ENCODE results near the gene ZFP36L2.

The ZFP36L2 gene

GRCh38 chr2:43176449-43176848 lies 50.0 kb downstream of the ZFP36L2 start:
- Histone ChIP-seq H4K8ac (ENCODE audit: low read depth, low read length) (no peak overlapping the region), H3K4ac (ENCODE audit: low read length) (no peak overlapping the region), H2BK5ac (ENCODE audit: low read length) (no peak overlapping the region), H3K4me2 (ENCODE audit: insufficient read depth, low read length, poor library complexity, severe bottlenecking) (no peak overlapping the region), H3K79me1 (ENCODE audit: low read depth, low read length) (no peaks in the 10 kb centered on the region), H3K4me3 (ENCODE audit: low read length in 2 of 2) (no peak overlapping the region), H3K23ac (ENCODE audit: low read depth, low read length, poor library complexity) (no peak overlapping the region), H3K27ac (replicated peaks; ENCODE audit: low read length) (no peak overlapping the region), H3K36me3 (replicated peaks in 1 of 2; ENCODE audit: control insufficient read depth in 2 of 2, insufficient read depth in 2 of 2, low read length in 2 of 2) (no peaks in the 10 kb centered on the region), H3K14ac (ENCODE audit: low read length) (no peak overlapping the region), H2AK5ac (ENCODE audit: low read depth, low read length) (no peak overlapping the region), H3K4me1 (ENCODE audit: control insufficient read depth in 2 of 2, insufficient read depth in 1 of 2, low read depth in 1 of 2, low read length in 2 of 2) (peaks cover 15 to 30% of the 10 kb centered on the region in 2 donors), H3K9ac (ENCODE audit: low read depth, low read length, poor library complexity) (no peak overlapping the region), H2BK12ac (ENCODE audit: low read length) (no peak overlapping the region), H2BK15ac (ENCODE audit: low read length) (no peak overlapping the region), H2AFZ (ENCODE audit: low read length) (no peak overlapping the region), H4K91ac (ENCODE audit: low read depth, low read length, poor library complexity) (no peak overlapping the region), H3K27me3 (ENCODE audit: control insufficient read depth in 3 of 3, insufficient read depth in 3 of 3, low read depth in 1 of 3, low read length in 3 of 3) (no peaks in the 10 kb centered on the region), H3K18ac (ENCODE audit: low read length) (no peak overlapping the region), H3K9me3 (replicated peaks in 1 of 2; ENCODE audit: control insufficient read depth in 2 of 2, insufficient read depth in 1 of 2, low read depth in 1 of 2, low read length in 2 of 2) (peaks cover 0 to 15% of the 10 kb centered on the region in 2 donors), H2BK120ac (ENCODE audit: low read depth, low read length) (no peak overlapping the region)
- DNase-seq (ENCODE audit: low spot score): no peak
- WGBS, 2 donors (ENCODE audit: extremely low coverage in 2 of 2, insufficient read length in 2 of 2, insufficient replicate concordance in 1 of 2): no CpG with 5 or more reads among the region's 1 CpG

- peaks cover 15 to 30% of the 10 kb centered on the region in 2 donors for H3K4me1 ChIP-seq (ENCODE audit: control insufficient read depth in 2 of 2, insufficient read depth in 1 of 2, low read depth in 1 of 2, low read length in 2 of 2)
- no peak overlapping the region for H4K91ac ChIP-seq (ENCODE audit: low read depth, low read length, poor library complexity)
- no peak overlapping the region for H2BK12ac ChIP-seq (ENCODE audit: low read length)
- H3K4me2 ChIP-seq (ENCODE audit: insufficient read depth, low read length, poor library complexity, severe bottlenecking): no peak overlapping the region
- no peak overlapping the region for H2BK5ac ChIP-seq (ENCODE audit: low read length)
- no peak overlapping the region for H3K4me3 ChIP-seq (ENCODE audit: low read length in 2 of 2)
- H3K14ac ChIP-seq (ENCODE audit: low read length): no peak overlapping the region
- no peak overlapping the region for H3K18ac ChIP-seq (ENCODE audit: low read length)
- no peaks in the 10 kb centered on the region for H3K27me3 ChIP-seq (ENCODE audit: control insufficient read depth in 3 of 3, insufficient read depth in 3 of 3, low read depth in 1 of 3, low read length in 3 of 3)
- no peak overlapping the region for H2BK15ac ChIP-seq (ENCODE audit: low read length)
- H3K79me1 ChIP-seq (ENCODE audit: low read depth, low read length): peaks cover under 1% of the 10 kb centered on the region
- H2BK120ac ChIP-seq (ENCODE audit: low read depth, low read length): no peak overlapping the region
- no peak overlapping the region for H2AK5ac ChIP-seq (ENCODE audit: low read depth, low read length)
- no peak overlapping the region for H3K4ac ChIP-seq (ENCODE audit: low read length)
- DNase-seq (ENCODE audit: low spot score): no peak
- no peak overlapping the region for H3K27ac ChIP-seq (replicated peaks; ENCODE audit: low read length)
- H2AFZ ChIP-seq (ENCODE audit: low read length): no peak overlapping the region
- H3K36me3 ChIP-seq (replicated peaks in 1 of 2; ENCODE audit: control insufficient read depth in 2 of 2, insufficient read depth in 2 of 2, low read length in 2 of 2): no peaks in the 10 kb centered on the region
- H3K9me3 ChIP-seq (replicated peaks in 1 of 2; ENCODE audit: control insufficient read depth in 2 of 2, insufficient read depth in 1 of 2, low read depth in 1 of 2, low read length in 2 of 2): peaks cover 0 to 15% of the 10 kb centered on the region in 2 donors
- no CpG with 5 or more reads among the region's 9 CpGs for WGBS, 2 donors (ENCODE audit: extremely low coverage in 2 of 2, insufficient read length in 2 of 2, insufficient replicate concordance in 1 of 2)
- H4K8ac ChIP-seq (ENCODE audit: low read depth, low read length): no peak overlapping the region
- H3K23ac ChIP-seq (ENCODE audit: low read depth, low read length, poor library complexity): no peak overlapping the region
- no peak overlapping the region for H3K9ac ChIP-seq (ENCODE audit: low read depth, low read length, poor library complexity)
Observed at GRCh38 chr2:43175876-43176275, 50.5 kb downstream of the ZFP36L2 start.

- Histone ChIP-seq H3K23ac (ENCODE audit: low read depth, low read length, poor library complexity) (no peak overlapping the region), H3K4ac (ENCODE audit: low read length) (no peak overlapping the region), H2AK5ac (ENCODE audit: low read depth, low read length) (no peak overlapping the region), H2AFZ (ENCODE audit: low read length) (peak overlapping the region; percentile 79), H3K4me2 (ENCODE audit: insufficient read depth, low read length, poor library complexity, severe bottlenecking) (no peak overlapping the region), H3K27me3 (ENCODE audit: control insufficient read depth in 3 of 3, insufficient read depth in 3 of 3, low read depth in 1 of 3, low read length in 3 of 3) (no peaks in the 10 kb centered on the region), H3K18ac (ENCODE audit: low read length) (no peak overlapping the region), H3K27ac (replicated peaks; ENCODE audit: low read length) (no peak overlapping the region), H3K4me3 (ENCODE audit: low read length in 2 of 2) (no peak overlapping the region), H2BK5ac (ENCODE audit: low read length) (no peak overlapping the region), H2BK15ac (ENCODE audit: low read length) (no peak overlapping the region), H4K8ac (ENCODE audit: low read depth, low read length) (no peak overlapping the region), H2BK120ac (ENCODE audit: low read depth, low read length) (no peak overlapping the region), H4K91ac (ENCODE audit: low read depth, low read length, poor library complexity) (no peak overlapping the region), H3K9me3 (replicated peaks in 1 of 2; ENCODE audit: control insufficient read depth in 2 of 2, insufficient read depth in 1 of 2, low read depth in 1 of 2, low read length in 2 of 2) (peaks cover 0 to 15% of the 10 kb centered on the region in 2 donors), H3K9ac (ENCODE audit: low read depth, low read length, poor library complexity) (no peak overlapping the region), H3K79me1 (ENCODE audit: low read depth, low read length) (peaks cover 2% of the 10 kb centered on the region), H3K4me1 (ENCODE audit: control insufficient read depth in 2 of 2, insufficient read depth in 1 of 2, low read depth in 1 of 2, low read length in 2 of 2) (peaks cover 11 to 26% of the 10 kb centered on the region in 2 donors), H3K36me3 (replicated peaks in 1 of 2; ENCODE audit: control insufficient read depth in 2 of 2, insufficient read depth in 2 of 2, low read length in 2 of 2) (no peaks in the 10 kb centered on the region), H2BK12ac (ENCODE audit: low read length) (no peak overlapping the region), H3K14ac (ENCODE audit: low read length) (no peak overlapping the region)
- WGBS, 2 donors (ENCODE audit: extremely low coverage in 2 of 2, insufficient read length in 2 of 2, insufficient replicate concordance in 1 of 2): no CpG with 5 or more reads among the region's 1 CpG
- no peak for DNase-seq (ENCODE audit: low spot score)
Observed at GRCh38 chr2:43175020-43175441, 51.4 kb downstream of the ZFP36L2 start.

- no peak overlapping the region for H3K14ac ChIP-seq (ENCODE audit: low read length)
- no CpG with 5 or more reads among the region's 9 CpGs for WGBS, 2 donors (ENCODE audit: extremely low coverage in 2 of 2, insufficient read length in 2 of 2, insufficient replicate concordance in 1 of 2)
- H2BK15ac ChIP-seq (ENCODE audit: low read length): no peak overlapping the region
- H3K23ac ChIP-seq (ENCODE audit: low read depth, low read length, poor library complexity): no peak overlapping the region
- H3K4me2 ChIP-seq (ENCODE audit: insufficient read depth, low read length, poor library complexity, severe bottlenecking): no peak overlapping the region
- H3K18ac ChIP-seq (ENCODE audit: low read length): no peak overlapping the region
- no peak overlapping the region for H2BK120ac ChIP-seq (ENCODE audit: low read depth, low read length)
- H3K36me3 ChIP-seq (replicated peaks in 1 of 2; ENCODE audit: control insufficient read depth in 2 of 2, insufficient read depth in 2 of 2, low read length in 2 of 2): no peaks in the 10 kb centered on the region
- H3K27ac ChIP-seq (replicated peaks; ENCODE audit: low read length): no peak overlapping the region
- no peak overlapping the region for H2AK5ac ChIP-seq (ENCODE audit: low read depth, low read length)
- H3K9ac ChIP-seq (ENCODE audit: low read depth, low read length, poor library complexity): no peak overlapping the region
- no peak overlapping the region for H2BK12ac ChIP-seq (ENCODE audit: low read length)
- H4K91ac ChIP-seq (ENCODE audit: low read depth, low read length, poor library complexity): no peak overlapping the region
- no peaks in the 10 kb centered on the region for H3K27me3 ChIP-seq (ENCODE audit: control insufficient read depth in 3 of 3, insufficient read depth in 3 of 3, low read depth in 1 of 3, low read length in 3 of 3)
- peaks cover 13 to 26% of the 10 kb centered on the region in 2 donors for H3K4me1 ChIP-seq (ENCODE audit: control insufficient read depth in 2 of 2, insufficient read depth in 1 of 2, low read depth in 1 of 2, low read length in 2 of 2)
- peaks cover 2% of the 10 kb centered on the region for H3K79me1 ChIP-seq (ENCODE audit: low read depth, low read length)
- peaks cover 0 to 15% of the 10 kb centered on the region in 2 donors for H3K9me3 ChIP-seq (replicated peaks in 1 of 2; ENCODE audit: control insufficient read depth in 2 of 2, insufficient read depth in 1 of 2, low read depth in 1 of 2, low read length in 2 of 2)
- H2BK5ac ChIP-seq (ENCODE audit: low read length): no peak overlapping the region
- no peak for DNase-seq (ENCODE audit: low spot score)
- H4K8ac ChIP-seq (ENCODE audit: low read depth, low read length): no peak overlapping the region
- H2AFZ ChIP-seq (ENCODE audit: low read length): peak overlapping the region; percentile 79
- peak overlapping the region in 1 of 2 donors; percentile 25 for H3K4me3 ChIP-seq (ENCODE audit: low read length in 2 of 2)
- no peak overlapping the region for H3K4ac ChIP-seq (ENCODE audit: low read length)
Observed at GRCh38 chr2:43174368-43174916, 52.0 kb downstream of the ZFP36L2 start.
